Activated T-helper 9 cell treated with anti-CD3 and anti-CD28 coated beads, Interleukin-2, amount 50 U/mL, for 16 hours (primary cell): Measurements from ENCODE around the gene POU2F1.
"Not testable (repeated sequence)": the region's sequence is repeated elsewhere in the genome, so short reads cannot be mapped to it uniquely, and the experiment has no call there.

Experiments
- DNase-seq: peaks from one replicate; pipeline ENCODE4 v3.0.0-alpha.2; 2020; ENCODE audit warnings: low read depth

POU2F1 gene

GRCh38 chr1:167205306-167206050 is 15.2 kb upstream of the POU2F1 start:
- not testable (repeated sequence) for DNase-seq

- no peak for DNase-seq
Measured at GRCh38 chr1:167206166-167206835, 14.4 kb upstream of the POU2F1 start.

GRCh38 chr1:167207940-167208623 is 12.6 kb upstream of the POU2F1 start:
- DNase-seq, result no peak

- DNase-seq, result no peak
Measured at GRCh38 chr1:167208624-167208976, 12.1 kb upstream of the POU2F1 start.

- DNase-seq, result no peak
Measured at GRCh38 chr1:167209044-167209443, 11.6 kb upstream of the POU2F1 start.

- DNase-seq, result no peak
Measured at GRCh38 chr1:167210966-167211674, 9.6 kb upstream of the POU2F1 start.

- DNase-seq, result no peak
Measured at GRCh38 chr1:167212025-167212424, 8.7 kb upstream of the POU2F1 start.

GRCh38 chr1:167216809-167217208 is 3.9 kb upstream of the POU2F1 start:
- no peak for DNase-seq

- no peak for DNase-seq
Measured at GRCh38 chr1:167219194-167219593, 1.5 kb upstream of the POU2F1 start.

- peak; percentile 82 for DNase-seq
Measured at GRCh38 chr1:167219646-167220536, 795 bp upstream of the POU2F1 start.

GRCh38 chr1:167221126-167221737 is 546 bp downstream of the POU2F1 start:
- peak; percentile 12 for DNase-seq

- DNase-seq, result peak; percentile 55
Measured at GRCh38 chr1:167221738-167222610, 1.3 kb downstream of the POU2F1 start.

GRCh38 chr1:167223144-167224103 is 2.7 kb downstream of the POU2F1 start:
- DNase-seq, result no peak

- not testable (repeated sequence) for DNase-seq
Measured at GRCh38 chr1:167224734-167225235, 4.1 kb downstream of the POU2F1 start.

GRCh38 chr1:167225920-167226319 is 5.2 kb downstream of the POU2F1 start:
- DNase-seq, result no peak

- DNase-seq, result no peak
Measured at GRCh38 chr1:167227934-167228378, 7.3 kb downstream of the POU2F1 start.

- no peak for DNase-seq
Measured at GRCh38 chr1:167229719-167230385, 9.2 kb downstream of the POU2F1 start.

GRCh38 chr1:167230437-167230836 is 9.8 kb downstream of the POU2F1 start:
- DNase-seq, result no peak
